Caco-2 (cell line): ENCODE data around the gene RINL. TPM values are rescaled to one million over a fixed set of nuclear protein-coding genes. Genes with fewer than 3 reads are reported as not detected.
A peak's percentile ranks its signal among the peaks of the same experiment; 100 is the strongest.

Experiments
- BruUV-seq: library from RNA; stranded (reverse); fragments of 400-500 nt; replicated peaks from 2 replicates; lab custom pipeline; 2021; lab: Mats Ljungman, UMichigan
- CTCF ChIA-PET: fragments of 300-600 bp; sonication (Branson Sonifier 250); formaldehyde crosslinking; loops from one replicate; lab custom pipeline; 2022; ENCODE audit warnings: antibody characterized with exemption; lab: Charles Lee
- POLR2A ChIA-PET: fragments of 300-600 bp; sonication (Branson Sonifier 250); formaldehyde crosslinking; loops from one replicate; lab custom pipeline; 2022; ENCODE audit warnings: antibody characterized with exemption; lab: Charles Lee
- DNase-seq, 2 experiments: peaks; one replicate each; pipeline versions ENCODE4 v3.0.0 to v3.0.0-alpha.2; 2020 to 2022
- H3K27me3 ChIP-seq: replicated peaks from 2 replicates; pipeline ENCODE4 v1.6.0; 2011; ENCODE audit warnings: low read length; ENCODE audit not compliant: control insufficient read depth, insufficient read depth
- H3K36me3 ChIP-seq: 2 replicates; pipeline ENCODE4 v1.5.1; 2011; ENCODE audit warnings: low read length; ENCODE audit not compliant: control insufficient read depth, insufficient read depth
- H3K4me1 ChIP-seq: fragments of 250-450 bp; sonication (Bioruptor Pico); 2 replicates; pipeline ENCODE4 v1.5.1; 2020; ENCODE audit warnings: mild to moderate bottlenecking
- H3K4me3 ChIP-seq: 2 replicates; pipeline ENCODE4 v1.5.1; 2011; ENCODE audit warnings: low read depth, mild to moderate bottlenecking, control low read depth, low read length
- H3K9me3 ChIP-seq: fragments of 250-450 bp; sonication (Bioruptor Pico); 2 replicates; pipeline ENCODE4 v1.5.1; 2020; ENCODE audit warnings: mild to moderate bottlenecking, moderate library complexity
- H3K27ac Mint-ChIP-seq: one replicate; pipeline ENCODE4 v1.8.0; 2022; ENCODE audit warnings: mixed read lengths; ENCODE audit not compliant: unreplicated experiment
- H3K27me3 Mint-ChIP-seq: one replicate; pipeline ENCODE4 v1.8.0; 2022; ENCODE audit warnings: mixed read lengths; ENCODE audit not compliant: insufficient read depth, unreplicated experiment
- H3K36me3 Mint-ChIP-seq: one replicate; pipeline ENCODE4 v1.8.0; 2022; ENCODE audit warnings: mild to moderate bottlenecking, mixed read lengths; ENCODE audit not compliant: insufficient read depth, unreplicated experiment
- H3K4me1 Mint-ChIP-seq: one replicate; pipeline ENCODE4 v1.8.0; 2022; ENCODE audit warnings: low read depth, mixed read lengths; ENCODE audit not compliant: unreplicated experiment
- H3K4me3 Mint-ChIP-seq: one replicate; pipeline ENCODE4 v1.8.0; 2022; ENCODE audit warnings: mild to moderate bottlenecking, moderate library complexity, mixed read lengths; ENCODE audit not compliant: unreplicated experiment
- H3K9me3 Mint-ChIP-seq: one replicate; pipeline ENCODE4 v1.8.0; 2022; ENCODE audit warnings: mixed read lengths; ENCODE audit not compliant: unreplicated experiment
- intact Hi-C: fragments of 100-400 bp; cut with micrococcal nuclease; formaldehyde crosslinking; loops from one replicate; pipeline ENCODE4 v1.10.0; 2022; ENCODE audit not compliant: unreplicated experiment
- total RNA-seq: library from RNA; stranded (reverse); gene quantifications from 2 replicates; pipeline ENCODE4 v1.2.3, GENCODE V29; 2022
- TF ChIP-seq, protein P1 (sequence below), 2 experiments: fragments of 200-600 bp in 1 of 2; IDR thresholded peaks; 1 replicate in 1 of 2; 2 replicates in 1 of 2; pipeline versions ENCODE4 v1.5.1 to v1.8.0; 2011 to 2022; ENCODE audit warnings: antibody characterized with exemption in 1 of 2, control low read depth in 1 of 2, inconsistent platforms in 1 of 2, low read depth in 1 of 2, low read length in 1 of 2, mild to moderate bottlenecking in 1 of 2, moderate library complexity in 1 of 2; ENCODE audit not compliant: insufficient read depth in 1 of 2, severe bottlenecking in 1 of 2, unreplicated experiment in 1 of 2

RINL gene
- total RNA-seq, 1 experiment from 2014 or later, result 1.9 TPM

DNA sequence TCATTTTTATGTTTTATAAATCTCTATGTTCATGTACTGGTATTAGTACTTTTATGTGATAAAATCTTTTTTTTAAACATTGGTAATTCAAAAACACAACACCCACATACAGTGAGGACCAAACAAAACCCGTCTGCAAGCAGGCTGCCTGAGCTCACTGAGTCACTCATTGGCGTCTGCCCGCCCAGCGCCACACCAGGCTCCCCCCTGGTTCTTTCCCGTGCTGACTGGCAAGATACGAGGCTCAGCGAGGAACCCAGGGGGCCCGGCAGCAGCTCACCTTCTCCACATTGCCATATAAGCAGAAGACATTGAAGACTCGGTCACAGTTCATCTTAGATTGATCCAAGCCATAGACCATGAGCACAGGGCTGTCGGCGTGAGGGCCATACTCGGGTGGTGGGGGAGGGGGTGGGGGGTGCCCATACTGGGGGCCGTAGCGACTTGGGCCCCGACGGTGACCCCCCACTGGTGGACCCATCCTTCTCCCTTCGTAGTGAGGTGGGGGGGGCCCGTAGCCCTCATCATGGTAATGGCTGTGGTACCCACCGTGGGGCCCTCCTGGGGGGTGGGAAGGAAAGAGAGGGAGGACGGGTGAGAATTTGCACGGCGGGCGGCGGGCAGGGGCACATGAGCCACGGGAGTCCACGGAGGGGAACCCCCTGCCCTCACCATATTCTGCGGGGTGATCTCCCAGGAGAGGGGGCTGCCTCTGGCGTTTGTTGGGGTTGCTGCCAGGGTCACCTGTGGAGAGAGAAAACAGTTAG lies 38.1 kb downstream of the RINL start:
- no TSS peak for BruUV-seq
- no peaks in the 10 kb centered on the region for H3K9me3 Mint-ChIP-seq
- no peaks in the 10 kb centered on the region for H3K27me3 Mint-ChIP-seq
- H3K4me1 Mint-ChIP-seq, result peaks cover 33% of the 10 kb centered on the region
- H3K4me3 Mint-ChIP-seq, result no peak overlapping the region
- H3K36me3 Mint-ChIP-seq, result peaks cover 100% of the 10 kb centered on the region
- Histone ChIP-seq H3K4me3 (no peak overlapping the region), H3K36me3 (peaks cover 31% of the 10 kb centered on the region), H3K4me1 (peaks cover 32% of the 10 kb centered on the region), H3K27me3 (no peaks in the 10 kb centered on the region), H3K9me3 (no peaks in the 10 kb centered on the region)
- TF ChIP-seq, protein P1, sequence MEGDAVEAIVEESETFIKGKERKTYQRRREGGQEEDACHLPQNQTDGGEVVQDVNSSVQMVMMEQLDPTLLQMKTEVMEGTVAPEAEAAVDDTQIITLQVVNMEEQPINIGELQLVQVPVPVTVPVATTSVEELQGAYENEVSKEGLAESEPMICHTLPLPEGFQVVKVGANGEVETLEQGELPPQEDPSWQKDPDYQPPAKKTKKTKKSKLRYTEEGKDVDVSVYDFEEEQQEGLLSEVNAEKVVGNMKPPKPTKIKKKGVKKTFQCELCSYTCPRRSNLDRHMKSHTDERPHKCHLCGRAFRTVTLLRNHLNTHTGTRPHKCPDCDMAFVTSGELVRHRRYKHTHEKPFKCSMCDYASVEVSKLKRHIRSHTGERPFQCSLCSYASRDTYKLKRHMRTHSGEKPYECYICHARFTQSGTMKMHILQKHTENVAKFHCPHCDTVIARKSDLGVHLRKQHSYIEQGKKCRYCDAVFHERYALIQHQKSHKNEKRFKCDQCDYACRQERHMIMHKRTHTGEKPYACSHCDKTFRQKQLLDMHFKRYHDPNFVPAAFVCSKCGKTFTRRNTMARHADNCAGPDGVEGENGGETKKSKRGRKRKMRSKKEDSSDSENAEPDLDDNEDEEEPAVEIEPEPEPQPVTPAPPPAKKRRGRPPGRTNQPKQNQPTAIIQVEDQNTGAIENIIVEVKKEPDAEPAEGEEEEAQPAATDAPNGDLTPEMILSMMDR (IDR thresholded peaks at IDR 0.05; ENCODE audit: insufficient read depth in 1 of 2, low read depth in 1 of 2, low read length in 1 of 2, severe bottlenecking in 1 of 2, unreplicated experiment in 1 of 2), result no peak
- peak overlapping the region; percentile 65 for H3K27ac Mint-ChIP-seq
- ChIA-PET POLR2A (interaction anchor here (0.6 to 1.9 kb wide), 3 partner anchors 8 to 36 kb away, joined by 3 to 18 read pairs (median 5); no protein-coding TSS in a partner anchor), CTCF (interaction anchor here (0.7 kb wide), 1 partner anchor 91 kb away, joined by 3 read pairs; the partner anchor contains the start of genes MRPS12 and SARS2)
- intact Hi-C loops, result loop anchor here (5.0 kb wide), 1 partner anchor 103 kb away; no protein-coding TSS in a partner anchor
- no peak for DNase-seq

DNA sequence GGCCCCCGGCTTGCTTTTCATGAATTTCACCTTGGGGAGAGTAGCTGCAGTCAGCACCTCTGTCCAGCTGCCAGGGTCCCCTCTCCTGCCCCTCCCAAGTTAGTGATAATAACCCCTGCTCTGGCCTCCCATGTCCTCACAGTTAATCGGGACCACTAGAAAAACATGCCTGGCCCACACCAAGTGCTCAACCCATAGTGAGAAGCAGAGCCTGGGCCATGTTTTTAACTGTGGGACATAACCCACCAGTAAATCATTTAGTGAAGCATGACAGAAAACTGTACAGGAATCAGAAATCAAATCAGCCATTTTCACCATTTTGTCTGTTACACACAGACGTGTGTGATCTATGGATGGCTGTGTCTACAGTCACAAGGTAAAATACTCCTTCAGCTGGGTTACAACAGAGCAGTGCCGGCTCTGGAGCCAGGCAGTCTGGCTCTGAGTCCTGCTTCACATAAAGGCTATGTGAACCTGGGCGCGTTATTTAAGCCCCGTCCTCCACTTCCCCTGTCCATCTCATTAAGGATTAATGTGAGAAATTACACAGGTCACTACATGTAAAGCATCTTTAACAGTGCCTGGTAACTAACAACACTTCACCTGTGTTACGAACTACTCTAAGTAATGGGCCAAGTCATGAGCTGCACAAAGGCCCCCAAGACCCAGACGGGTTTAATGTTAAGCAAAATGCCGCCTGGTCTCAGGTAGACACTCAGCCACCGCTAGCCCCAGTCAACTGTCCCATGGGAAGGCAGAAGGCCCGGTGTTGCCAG lies 38.9 kb downstream of the RINL start:
- Histone ChIP-seq H3K4me1 (peaks cover 32% of the 10 kb centered on the region), H3K4me3 (no peak overlapping the region), H3K9me3 (no peaks in the 10 kb centered on the region), H3K27me3 (no peaks in the 10 kb centered on the region), H3K36me3 (peaks cover 30% of the 10 kb centered on the region)
- no peak for DNase-seq
- POLR2A ChIA-PET, result interaction anchor here (0.6 to 1.9 kb wide), 3 partner anchors 10 to 102 kb away, joined by 3 to 18 read pairs (median 3); no protein-coding TSS in a partner anchor
- Mint-ChIP-seq H3K27ac (peak overlapping the region; percentile 65), H3K36me3 (peaks cover 100% of the 10 kb centered on the region), H3K4me3 (peak overlapping the region; percentile 12), H3K4me1 (peaks cover 27% of the 10 kb centered on the region), H3K27me3 (no peaks in the 10 kb centered on the region), H3K9me3 (no peaks in the 10 kb centered on the region)
- TF ChIP-seq, protein P1 (IDR thresholded peaks at IDR 0.05; ENCODE audit: insufficient read depth in 1 of 2, low read depth in 1 of 2, low read length in 1 of 2, severe bottlenecking in 1 of 2, unreplicated experiment in 1 of 2), result no peak
- BruUV-seq, result no TSS peak
- CTCF ChIA-PET, result interaction anchor here (0.7 to 1.0 kb wide), 2 partner anchors 91 to 437 kb away, joined by 3 read pairs; partner anchors contain the start of genes FAM98C, MRPS12 and SARS2
- intact Hi-C loops, result loop anchor here (5.0 kb wide), 1 partner anchor 102 kb away; no protein-coding TSS in a partner anchor
